Pancreas (tissue), 10 donors: Measurements from ENCODE around the gene CCDC13. TPM values are rescaled to one million over a fixed set of nuclear protein-coding genes. Genes with fewer than 3 reads are reported as not detected.

Experiments
- ATAC-seq, 4 donors: fragments of 200-7000 bp; cut with Tn5 transposase; one replicate each; pipeline versions ENCODE4 v1.8.0 to v1.9.1; 2020; ENCODE audit warnings: mild to moderate bottlenecking in 4 of 4, moderate library complexity in 4 of 4
- DNase-seq, 6 donors: peaks; one replicate each; pipeline ENCODE4 v3.0.0-alpha.2; 2020
- FAIRE-seq: peaks from 2 replicates; lab custom pipeline; 2012; peaks lifted over from hg19 to GRCh38; lab: Jason Lieb, UNC
- H3K27ac ChIP-seq, 4 donors: fragments of 200-600 bp; sonication (generic); 1 replicate in 3 of 4; 2 replicates in 1 of 4; pipeline versions ENCODE4 v1.5.0 to v1.8.0; 2020
- H3K27me3 ChIP-seq, 4 donors: fragments of 200-600 bp; one replicate each; pipeline ENCODE4 v1.8.0; 2021
- H3K36me3 ChIP-seq, 3 donors: fragments of 200-600 bp; sonication (generic) in 1 of 3; one replicate each; pipeline versions ENCODE4 v1.5.0 to v1.8.0; 2020 to 2021
- H3K4me1 ChIP-seq, 3 donors: fragments of 200-600 bp; one replicate each; pipeline ENCODE4 v1.8.0; 2021
- H3K4me3 ChIP-seq, 4 donors: fragments of 200-600 bp; sonication (generic) in 2 of 4; one replicate each; pipeline versions ENCODE4 v1.5.0 to v1.8.0; 2020 to 2021
- H3K9me3 ChIP-seq, 4 donors: fragments of 200-600 bp; one replicate each; pipeline ENCODE4 v1.8.0; 2021
- CTCF ChIP-seq, 4 donors: fragments of 200-600 bp; sonication (generic) in 3 of 4; IDR thresholded peaks; one replicate each; pipeline versions ENCODE4 v1.5.0 to v1.8.0; 2021; ENCODE audit warnings: antibody characterized with exemption in 4 of 4
- WGBS, 2 donors: extraction: QIAGEN DNeasy Blood & Tissue Kit; methylation state at CpG; one replicate each; pipeline ENCODE4 v1.1.7; 2013; 5-methylcytosine and 5-hydroxymethylcytosine counted together
- intact Hi-C, 3 donors: fragments of 100-400 bp; cut with DNase I; formaldehyde crosslinking; loops; one replicate each; pipeline versions ENCODE4 v1.11.1 to v1.14.2; 2022
- polyA plus RNA-seq, 2 donors: library from polyadenylated mRNA; stranded (reverse); fragments of 200-250 nt; gene quantifications; one replicate each; pipeline ENCODE4 v1.2.3, GENCODE V29; 2013
- total RNA-seq, 6 donors: library from RNA; stranded (reverse); fragmentation: NEBNext Ultra II Directional in 4 of 6; extraction: Animal tissue kit (Norgen Biotek cat#: 25700) in 4 of 6; gene quantifications; one replicate each; pipeline versions ENCODE4 v1.2.1 to v1.2.4, GENCODE V29; 2021 to 2023
- donor health status: healthy with polysubstance abuse.
- donor health status: DM: no; HTN: no; CAD: no; lungs with moderate emphysema.
- donor health status: DM: no; HTN: no; CAD: no.
- donor health status: control.
- donor health status: control.
- donor health status: Bipolar disorder and iron deficiency.
- donor health status: DM: yes; HTN: yes; CAD: no.
- donor health status: DM: no; HTN: no; CAD: no.
- donor health status: DM: no; HTN: no; CAD: no.
- donor health status: DM: yes; HTN: yes; CAD: no.

CCDC13 gene
- total and polyA plus RNA-seq, 8 donors, result 0.18 to 1.3 (median 0.70) TPM

- FAIRE-seq (no peak), ATAC-seq (no peak), DNase-seq (no peak)
- Histone ChIP-seq H3K4me3 (no peak overlapping the region), H3K9me3 (no peaks in the 10 kb centered on the region), H3K36me3 (no peaks in the 10 kb centered on the region), H3K27me3 (no peaks in the 10 kb centered on the region), H3K27ac (no peak overlapping the region), H3K4me1 (no peaks in the 10 kb centered on the region)
- no peak for TF ChIP-seq CTCF (IDR thresholded peaks at IDR 0.05)
- WGBS, 2 donors, result 41% methylated on average over 1 of the region's 1 CpG
- intact Hi-C loops, result no loop called here
Observed at GRCh38 chr3:42736081-42736480, 37.0 kb downstream of the CCDC13 start.

- H3K4me1 ChIP-seq, result no peaks in the 10 kb centered on the region
- intact Hi-C loops, result no loop called here
- no peak overlapping the region for H3K27ac ChIP-seq
- no peaks in the 10 kb centered on the region for H3K27me3 ChIP-seq
- 91 to 96% methylated on average over 11 to 12 of the region's 12 CpGs for WGBS, 2 donors
- ATAC-seq (no peak), DNase-seq (no peak), FAIRE-seq (no peak)
- H3K9me3 ChIP-seq, result no peaks in the 10 kb centered on the region
- H3K36me3 ChIP-seq, result no peaks in the 10 kb centered on the region
- H3K4me3 ChIP-seq, result no peak overlapping the region
- no peak for TF ChIP-seq CTCF (IDR thresholded peaks at IDR 0.05)
Observed at GRCh38 chr3:42735615-42736014, 37.4 kb downstream of the CCDC13 start.

GRCh38 chr3:42735019-42735418, 38.0 kb downstream of the CCDC13 start:
- intact Hi-C loops, result no loop called here

DNA sequence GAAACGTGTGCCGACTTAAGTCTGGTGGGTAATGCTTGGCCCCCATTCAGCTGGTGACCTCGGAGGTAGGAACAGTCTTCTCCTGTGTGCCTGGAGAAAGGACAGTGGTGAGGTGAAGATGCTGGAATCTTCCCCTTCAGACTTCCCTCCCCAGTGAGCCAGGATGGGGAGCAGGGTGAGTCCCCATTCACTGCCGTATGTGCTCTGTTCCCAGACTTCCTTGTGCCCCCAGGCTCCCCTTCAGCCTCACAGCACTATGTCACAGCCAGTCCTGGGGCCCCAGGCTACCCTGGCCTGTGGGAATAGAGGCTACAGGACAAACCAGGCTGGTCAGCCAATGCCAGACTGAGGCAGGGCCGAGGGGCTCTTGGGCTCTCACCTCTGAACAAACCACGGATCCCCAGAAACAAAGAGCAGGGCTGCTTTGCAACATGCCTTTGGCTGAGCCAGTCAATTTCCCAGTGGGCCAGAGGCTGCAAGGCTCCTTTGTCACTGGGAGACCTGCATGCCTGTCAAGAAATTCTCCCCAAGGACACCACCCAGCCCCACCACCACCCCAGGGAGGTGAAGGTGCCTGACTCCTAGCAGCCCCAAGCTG, 38.7 kb downstream of the CCDC13 start:
- ATAC-seq, result no peak
- FAIRE-seq, result no peak
- 65 to 80% methylated on average over 6 of the region's 6 CpGs for WGBS, 2 donors
- H3K9me3 ChIP-seq, result no peaks in the 10 kb centered on the region
- no peaks in the 10 kb centered on the region for H3K27me3 ChIP-seq
- H3K27ac ChIP-seq, result no peak overlapping the region
- no peaks in the 10 kb centered on the region for H3K4me1 ChIP-seq
- no peak overlapping the region for H3K4me3 ChIP-seq
- DNase-seq, result no peak
- intact Hi-C loops, result no loop called here
- H3K36me3 ChIP-seq, result no peaks in the 10 kb centered on the region
- TF ChIP-seq CTCF (IDR thresholded peaks at IDR 0.05), result no peak

More at GRCh38 chr3:42735019-42735418, 38.0 kb downstream of the CCDC13 start:
- 79 to 82% methylated on average over 8 of the region's 8 CpGs for WGBS, 2 donors
- no peaks in the 10 kb centered on the region for H3K4me1 ChIP-seq
- no peaks in the 10 kb centered on the region for H3K36me3 ChIP-seq
- no peak overlapping the region for H3K4me3 ChIP-seq
- no peak overlapping the region for H3K27ac ChIP-seq
- FAIRE-seq (no peak), DNase-seq (no peak), ATAC-seq (no peak)
- no peaks in the 10 kb centered on the region for H3K27me3 ChIP-seq
- TF ChIP-seq CTCF (IDR thresholded peaks at IDR 0.05), result no peak
- H3K9me3 ChIP-seq, result no peaks in the 10 kb centered on the region

GRCh38 chr3:42733501-42734262, 39.4 kb downstream of the CCDC13 start:
- H3K4me3 ChIP-seq, result no peak overlapping the region
- FAIRE-seq (no peak), DNase-seq (no peak), ATAC-seq (no peak)
- H3K27me3 ChIP-seq, result no peaks in the 10 kb centered on the region
- WGBS, 2 donors, result 78 to 90% methylated on average over 13 of the region's 13 CpGs
- no peaks in the 10 kb centered on the region for H3K36me3 ChIP-seq
- H3K27ac ChIP-seq, result no peak overlapping the region
- no peaks in the 10 kb centered on the region for H3K9me3 ChIP-seq
- H3K4me1 ChIP-seq, result no peaks in the 10 kb centered on the region
- no peak for TF ChIP-seq CTCF (IDR thresholded peaks at IDR 0.05)
- intact Hi-C loops, result no loop called here
